HEK293 (cell line): ENCODE data around the gene NAP1L4.

Experiments used
- CTCF ChIA-PET: fragments of 350-600 bp; formaldehyde crosslinking; extraction: SDS; loops from one replicate; lab custom pipeline; 2021; ENCODE audit warnings: antibody characterized with exemption; lab: Yijun Ruan, JAX
- POLR2A ChIA-PET: fragments of 300-600 bp; formaldehyde crosslinking; extraction: SDS; loops from one replicate; lab custom pipeline; 2020; ENCODE audit warnings: antibody characterized with exemption, inconsistent platforms; lab: Yijun Ruan, JAX
- H3K27ac ChIP-seq: fragments of 200-500 bp; sonication (Bioruptor generic); 2 replicates; pipeline ENCODE4 v1.5.1; 2014; ENCODE audit warnings: low read depth, low read length, control low read depth, inconsistent platforms; ENCODE audit errors: extremely low read depth
- H3K36me3 ChIP-seq, 2 experiments: fragments of 200-500 bp in 1 of 2; sonication (Bioruptor generic) in 1 of 2; 1 replicate in 1 of 2; 2 replicates in 1 of 2; pipeline ENCODE4 v1.5.1; 2014 to 2017; ENCODE audit warnings: inconsistent platforms in 2 of 2, low read length in 2 of 2; ENCODE audit not compliant: control insufficient read depth in 2 of 2, insufficient read depth in 1 of 2
- H3K4me1 ChIP-seq: fragments of 200-500 bp; sonication (Bioruptor generic); 2 replicates; pipeline ENCODE4 v1.5.1; 2014; ENCODE audit warnings: mild to moderate bottlenecking, low read length, inconsistent platforms; ENCODE audit not compliant: control insufficient read depth, insufficient read depth
- H3K4me3 ChIP-seq: 2 replicates; pipeline ENCODE4 v1.5.1; 2011; ENCODE audit warnings: low read depth, mild to moderate bottlenecking, control low read depth, low read length, moderate library complexity
- H3K9me3 ChIP-seq: fragments of 200-500 bp; sonication (Bioruptor generic); 2 replicates; pipeline ENCODE4 v1.5.1; 2014; ENCODE audit warnings: low read depth, low read length, inconsistent platforms; ENCODE audit not compliant: control insufficient read depth, insufficient read depth
- AEBP2 ChIP-seq: fragments of 450-650 bp; formaldehyde crosslinking; IDR thresholded peaks from 2 replicates; pipeline ENCODE4 v1.5.1; 2016; ENCODE audit warnings: missing biosample characterization, missing genetic modification characterization, borderline replicate concordance
- BCL11B ChIP-seq: fragments of 450-650 bp; formaldehyde crosslinking; IDR thresholded peaks from 2 replicates; pipeline ENCODE4 v1.5.1; 2016; ENCODE audit warnings: low read depth, missing biosample characterization, missing genetic modification characterization
- ELK4 ChIP-seq: IDR thresholded peaks from 2 replicates; pipeline ENCODE4 v1.6.1; 2011; ENCODE audit warnings: mild to moderate bottlenecking, low read depth, low read length, borderline replicate concordance
- HOXD13 ChIP-seq: sonication (generic); formaldehyde crosslinking; IDR thresholded peaks from 2 replicates; pipeline ENCODE4 v1.8.0; 2022; ENCODE audit warnings: missing genetic modification reagents, borderline replicate concordance
- KLF9 ChIP-seq: fragments of 450-650 bp; formaldehyde crosslinking; IDR thresholded peaks from 2 replicates; pipeline ENCODE4 v1.5.1; 2016; ENCODE audit warnings: missing biosample characterization, missing genetic modification characterization, low read depth
- PBX3 ChIP-seq: sonication (generic); formaldehyde crosslinking; IDR thresholded peaks from 2 replicates; pipeline ENCODE4 v1.8.1; 2022; ENCODE audit warnings: mild to moderate bottlenecking, moderate library complexity, missing genetic modification reagents
- PRDM1 ChIP-seq: fragments of 450-650 bp; formaldehyde crosslinking; IDR thresholded peaks from 2 replicates; pipeline ENCODE4; 2016; ENCODE audit warnings: missing biosample characterization, missing genetic modification characterization
- ZFP69B ChIP-seq: fragments of 450-650 bp; formaldehyde crosslinking; IDR thresholded peaks from 2 replicates; pipeline ENCODE4 v1.5.1; 2016; ENCODE audit warnings: missing biosample characterization, missing genetic modification characterization
- ZNF10 ChIP-seq: fragments of 450-650 bp; formaldehyde crosslinking; IDR thresholded peaks from 2 replicates; pipeline ENCODE4 v1.5.1; 2017; ENCODE audit warnings: missing biosample characterization, missing genetic modification characterization
- ZNF133 ChIP-seq: fragments of 450-650 bp; formaldehyde crosslinking; IDR thresholded peaks from 2 replicates; pipeline ENCODE4 v1.5.1; 2016; ENCODE audit warnings: missing biosample characterization, missing genetic modification characterization
- ZNF157 ChIP-seq: fragments of 450-650 bp; formaldehyde crosslinking; IDR thresholded peaks from 2 replicates; pipeline ENCODE4 v1.5.1; 2016; ENCODE audit warnings: missing biosample characterization, missing genetic modification characterization
- ZNF223 ChIP-seq: fragments of 450-650 bp; formaldehyde crosslinking; IDR thresholded peaks from 2 replicates; pipeline ENCODE4 v1.5.1; 2016; ENCODE audit warnings: missing biosample characterization, missing genetic modification characterization
- ZNF426 ChIP-seq: fragments of 450-650 bp; formaldehyde crosslinking; IDR thresholded peaks from 2 replicates; pipeline ENCODE4 v1.5.1; 2017; ENCODE audit warnings: missing biosample characterization, missing genetic modification characterization, mild to moderate bottlenecking, inconsistent platforms, moderate library complexity
- ZNF449 ChIP-seq: fragments of 450-650 bp; formaldehyde crosslinking; IDR thresholded peaks from 2 replicates; pipeline ENCODE4 v1.5.1; 2017; ENCODE audit warnings: missing biosample characterization, mild to moderate bottlenecking, missing genetic modification characterization, moderate library complexity
- ZNF501 ChIP-seq: fragments of 450-650 bp; formaldehyde crosslinking; IDR thresholded peaks from 2 replicates; pipeline ENCODE4 v1.5.1; 2016; ENCODE audit warnings: missing biosample characterization, missing genetic modification characterization
- ZNF530 ChIP-seq: fragments of 450-650 bp; formaldehyde crosslinking; IDR thresholded peaks from 2 replicates; pipeline ENCODE4 v1.5.1; 2016; ENCODE audit warnings: low read depth, missing biosample characterization, missing genetic modification characterization
- ZNF558 ChIP-seq: fragments of 450-650 bp; formaldehyde crosslinking; IDR thresholded peaks from 2 replicates; pipeline ENCODE4 v1.5.1; 2016; ENCODE audit warnings: missing biosample characterization, missing genetic modification characterization
- ZNF561 ChIP-seq: fragments of 450-650 bp; IDR thresholded peaks from 2 replicates; pipeline ENCODE4 v1.5.1; 2018; ENCODE audit warnings: missing biosample characterization, missing genetic modification characterization, borderline replicate concordance
- ZNF621 ChIP-seq: fragments of 450-650 bp; formaldehyde crosslinking; IDR thresholded peaks from 2 replicates; pipeline ENCODE4 v1.5.1; 2017; ENCODE audit warnings: missing biosample characterization, missing genetic modification characterization
- ZNF626 ChIP-seq: fragments of 450-650 bp; sonication (Bioruptor Pico); formaldehyde crosslinking; IDR thresholded peaks from 2 replicates; pipeline ENCODE4 v1.5.1; 2018; ENCODE audit warnings: missing biosample characterization, missing genetic modification characterization, inconsistent platforms
- ZNF664 ChIP-seq: fragments of 450-650 bp; formaldehyde crosslinking; IDR thresholded peaks from 2 replicates; pipeline ENCODE4 v1.5.1; 2016; ENCODE audit warnings: missing biosample characterization, missing genetic modification characterization
- ZNF677 ChIP-seq: fragments of 450-650 bp; IDR thresholded peaks from 2 replicates; pipeline ENCODE4 v1.5.0; 2018; ENCODE audit warnings: missing biosample characterization, mild to moderate bottlenecking, missing genetic modification characterization, moderate library complexity
- ZNF777 ChIP-seq: fragments of 450-650 bp; formaldehyde crosslinking; IDR thresholded peaks from 2 replicates; pipeline ENCODE4 v1.5.1; 2017; ENCODE audit warnings: missing biosample characterization, missing genetic modification characterization, borderline replicate concordance

Gene NAP1L4

GRCh38 chr11:2960139-2960538 is 32.0 kb downstream of the NAP1L4 start:
- H3K36me3 ChIP-seq, result peaks cover 3 to 99% of the 10 kb centered on the region in 2 experiments; a peak in 2 of 3 replicates
- H3K9me3 ChIP-seq, result no peaks in the 10 kb centered on the region
- CTCF ChIA-PET, result interaction anchor here (0.9 kb wide), 1 partner anchor 31 kb away, joined by 3 read pairs; the partner anchor contains the start of gene NAP1L4
- no peak overlapping the region for H3K4me3 ChIP-seq
- POLR2A ChIA-PET, result no interaction called here
- no peaks in the 10 kb centered on the region for H3K4me1 ChIP-seq
- TF ChIP-seq ZNF621 (tag by site-specific recombination), result no peak
- no peak for TF ChIP-seq ZNF157 (tag by site-specific recombination)
- TF ChIP-seq ZNF677, result no peak
- TF ChIP-seq PBX3 (CRISPR knock-in tag), result no peak
- no peak for TF ChIP-seq ZNF10 (tag by site-specific recombination)
- TF ChIP-seq ZNF501 (tag by site-specific recombination), result no peak
- TF ChIP-seq ZNF561 (tag by site-specific recombination), result no peak
- TF ChIP-seq ZNF133 (tag by site-specific recombination), result no peak
- no peak for TF ChIP-seq AEBP2 (tag by site-specific recombination)
- no peak for TF ChIP-seq ZNF777 (tag by site-specific recombination)
- TF ChIP-seq ZNF558, result no peak
- TF ChIP-seq ZNF530, result no peak
- TF ChIP-seq HOXD13 (CRISPR knock-in tag), result no peak
- no peak for TF ChIP-seq BCL11B (tag by site-specific recombination)
- no peak for TF ChIP-seq ZNF426 (tag by site-specific recombination)
- no peak for TF ChIP-seq ZNF626
- TF ChIP-seq ZFP69B (tag by site-specific recombination), result no peak
- H3K27ac ChIP-seq, result no peak overlapping the region

- Histone ChIP-seq H3K4me1 (no peaks in the 10 kb centered on the region), H3K36me3 (peaks cover 6 to 99% of the 10 kb centered on the region in 2 experiments; a peak in 2 of 3 replicates), H3K4me3 (no peak overlapping the region), H3K27ac (no peak overlapping the region), H3K9me3 (no peaks in the 10 kb centered on the region)
- ChIA-PET POLR2A (no interaction called here), CTCF (interaction anchor here (1.1 kb wide), 1 partner anchor 63 kb away, joined by 4 read pairs; no protein-coding TSS in a partner anchor)
- no peak for TF ChIP-seq ZNF223 (tag by site-specific recombination)
- no peak for TF ChIP-seq ZNF664 (tag by site-specific recombination)
- no peak for TF ChIP-seq ZNF561 (tag by site-specific recombination)
- no peak for TF ChIP-seq PRDM1 (tag by site-specific recombination)
- no peak for TF ChIP-seq ZNF449 (tag by site-specific recombination)
- no peak for TF ChIP-seq ELK4
- no peak for TF ChIP-seq KLF9 (tag by site-specific recombination)
- no peak for TF ChIP-seq AEBP2 (tag by site-specific recombination)
- TF ChIP-seq ZNF626, result no peak
Measured at GRCh38 chr11:2958251-2958650, 33.9 kb downstream of the NAP1L4 start.
